Pancreas (tissue), 10 donors: Measurements from ENCODE around the gene RELL2. TPM values are rescaled to one million over a fixed set of nuclear protein-coding genes. Genes with fewer than 3 reads are reported as not detected.

Source experiments
- ATAC-seq, 4 donors: fragments of 200-7000 bp; cut with Tn5 transposase; one replicate each; pipeline versions ENCODE4 v1.8.0 to v1.9.1; 2020; ENCODE audit warnings: mild to moderate bottlenecking in 4 of 4, moderate library complexity in 4 of 4
- DNase-seq, 6 donors: peaks; one replicate each; pipeline ENCODE4 v3.0.0-alpha.2; 2020
- FAIRE-seq: peaks from 2 replicates; lab custom pipeline; 2012; peaks lifted over from hg19 to GRCh38; lab: Jason Lieb, UNC
- H3K27ac ChIP-seq, 4 donors: fragments of 200-600 bp; sonication (generic); 1 replicate in 3 of 4; 2 replicates in 1 of 4; pipeline versions ENCODE4 v1.5.0 to v1.8.0; 2020
- H3K27me3 ChIP-seq, 4 donors: fragments of 200-600 bp; one replicate each; pipeline ENCODE4 v1.8.0; 2021
- H3K36me3 ChIP-seq, 3 donors: fragments of 200-600 bp; sonication (generic) in 1 of 3; one replicate each; pipeline versions ENCODE4 v1.5.0 to v1.8.0; 2020 to 2021
- H3K4me1 ChIP-seq, 3 donors: fragments of 200-600 bp; one replicate each; pipeline ENCODE4 v1.8.0; 2021
- H3K4me3 ChIP-seq, 4 donors: fragments of 200-600 bp; sonication (generic) in 2 of 4; one replicate each; pipeline versions ENCODE4 v1.5.0 to v1.8.0; 2020 to 2021
- H3K9me3 ChIP-seq, 4 donors: fragments of 200-600 bp; one replicate each; pipeline ENCODE4 v1.8.0; 2021
- WGBS, 2 donors: extraction: QIAGEN DNeasy Blood & Tissue Kit; methylation state at CpG; one replicate each; pipeline ENCODE4 v1.1.7; 2013; 5-methylcytosine and 5-hydroxymethylcytosine counted together
- intact Hi-C, 3 donors: fragments of 100-400 bp; cut with DNase I; formaldehyde crosslinking; loops; one replicate each; pipeline versions ENCODE4 v1.11.1 to v1.14.2; 2022
- polyA plus RNA-seq, 2 donors: library from polyadenylated mRNA; stranded (reverse); fragments of 200-250 nt; gene quantifications; one replicate each; pipeline ENCODE4 v1.2.3, GENCODE V29; 2013
- total RNA-seq, 6 donors: library from RNA; stranded (reverse); fragmentation: NEBNext Ultra II Directional in 4 of 6; extraction: Animal tissue kit (Norgen Biotek cat#: 25700) in 4 of 6; gene quantifications; one replicate each; pipeline versions ENCODE4 v1.2.1 to v1.2.4, GENCODE V29; 2021 to 2023
- TF ChIP-seq, protein P1 (sequence below), 4 donors: fragments of 200-600 bp; sonication (generic) in 3 of 4; IDR thresholded peaks; one replicate each; pipeline versions ENCODE4 v1.5.0 to v1.8.0; 2021; ENCODE audit warnings: antibody characterized with exemption in 4 of 4
- donor health status: healthy with polysubstance abuse.
- donor health status: DM: no; HTN: no; CAD: no; lungs with moderate emphysema.
- donor health status: DM: no; HTN: no; CAD: no.
- donor health status: control.
- donor health status: control.
- donor health status: Bipolar disorder and iron deficiency.
- donor health status: DM: yes; HTN: yes; CAD: no.
- donor health status: DM: no; HTN: no; CAD: no.
- donor health status: DM: no; HTN: no; CAD: no.
- donor health status: DM: yes; HTN: yes; CAD: no.

Gene RELL2
- total and polyA plus RNA-seq, 8 donors, result 0.67 to 9.0 (median 1.2) TPM

DNA sequence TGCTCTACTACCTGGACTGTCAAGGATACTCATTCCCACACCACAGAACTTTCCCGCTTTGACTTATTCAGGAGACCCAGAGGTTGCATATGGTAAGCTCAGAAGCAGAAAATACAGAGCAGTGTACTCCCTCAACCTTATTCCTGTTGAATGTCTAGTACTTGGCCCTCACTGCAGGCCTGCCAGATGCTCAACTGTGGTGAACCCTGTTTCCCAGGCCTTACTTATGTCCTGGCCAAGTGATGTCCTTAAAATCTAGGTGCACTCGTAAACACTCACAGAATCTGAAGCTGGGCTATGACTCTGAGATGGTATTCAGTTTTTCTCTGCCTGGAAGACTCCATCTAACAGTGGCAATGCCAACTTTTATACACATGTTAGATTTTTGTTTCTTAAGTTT is 39.0 kb upstream of the RELL2 start:
- FAIRE-seq (no peak), DNase-seq (no peak), ATAC-seq (peak in 2 of 4 donors; percentile 7 to 17)
- H3K36me3 ChIP-seq, result no peaks in the 10 kb centered on the region
- H3K4me3 ChIP-seq, result no peak overlapping the region
- H3K4me1 ChIP-seq, result peaks cover 0 to 9% (median 3%) of the 10 kb centered on the region in 3 donors
- WGBS, 2 donors, result 95 to 98% methylated on average over 2 of the region's 2 CpGs
- intact Hi-C loops, result no loop called here
- peak overlapping the region in 1 of 4 donors; percentile 4 for H3K27ac ChIP-seq
- no peaks in the 10 kb centered on the region for H3K9me3 ChIP-seq
- H3K27me3 ChIP-seq, result no peaks in the 10 kb centered on the region
- TF ChIP-seq, protein P1, sequence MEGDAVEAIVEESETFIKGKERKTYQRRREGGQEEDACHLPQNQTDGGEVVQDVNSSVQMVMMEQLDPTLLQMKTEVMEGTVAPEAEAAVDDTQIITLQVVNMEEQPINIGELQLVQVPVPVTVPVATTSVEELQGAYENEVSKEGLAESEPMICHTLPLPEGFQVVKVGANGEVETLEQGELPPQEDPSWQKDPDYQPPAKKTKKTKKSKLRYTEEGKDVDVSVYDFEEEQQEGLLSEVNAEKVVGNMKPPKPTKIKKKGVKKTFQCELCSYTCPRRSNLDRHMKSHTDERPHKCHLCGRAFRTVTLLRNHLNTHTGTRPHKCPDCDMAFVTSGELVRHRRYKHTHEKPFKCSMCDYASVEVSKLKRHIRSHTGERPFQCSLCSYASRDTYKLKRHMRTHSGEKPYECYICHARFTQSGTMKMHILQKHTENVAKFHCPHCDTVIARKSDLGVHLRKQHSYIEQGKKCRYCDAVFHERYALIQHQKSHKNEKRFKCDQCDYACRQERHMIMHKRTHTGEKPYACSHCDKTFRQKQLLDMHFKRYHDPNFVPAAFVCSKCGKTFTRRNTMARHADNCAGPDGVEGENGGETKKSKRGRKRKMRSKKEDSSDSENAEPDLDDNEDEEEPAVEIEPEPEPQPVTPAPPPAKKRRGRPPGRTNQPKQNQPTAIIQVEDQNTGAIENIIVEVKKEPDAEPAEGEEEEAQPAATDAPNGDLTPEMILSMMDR (IDR thresholded peaks at IDR 0.05), result no peak

DNA sequence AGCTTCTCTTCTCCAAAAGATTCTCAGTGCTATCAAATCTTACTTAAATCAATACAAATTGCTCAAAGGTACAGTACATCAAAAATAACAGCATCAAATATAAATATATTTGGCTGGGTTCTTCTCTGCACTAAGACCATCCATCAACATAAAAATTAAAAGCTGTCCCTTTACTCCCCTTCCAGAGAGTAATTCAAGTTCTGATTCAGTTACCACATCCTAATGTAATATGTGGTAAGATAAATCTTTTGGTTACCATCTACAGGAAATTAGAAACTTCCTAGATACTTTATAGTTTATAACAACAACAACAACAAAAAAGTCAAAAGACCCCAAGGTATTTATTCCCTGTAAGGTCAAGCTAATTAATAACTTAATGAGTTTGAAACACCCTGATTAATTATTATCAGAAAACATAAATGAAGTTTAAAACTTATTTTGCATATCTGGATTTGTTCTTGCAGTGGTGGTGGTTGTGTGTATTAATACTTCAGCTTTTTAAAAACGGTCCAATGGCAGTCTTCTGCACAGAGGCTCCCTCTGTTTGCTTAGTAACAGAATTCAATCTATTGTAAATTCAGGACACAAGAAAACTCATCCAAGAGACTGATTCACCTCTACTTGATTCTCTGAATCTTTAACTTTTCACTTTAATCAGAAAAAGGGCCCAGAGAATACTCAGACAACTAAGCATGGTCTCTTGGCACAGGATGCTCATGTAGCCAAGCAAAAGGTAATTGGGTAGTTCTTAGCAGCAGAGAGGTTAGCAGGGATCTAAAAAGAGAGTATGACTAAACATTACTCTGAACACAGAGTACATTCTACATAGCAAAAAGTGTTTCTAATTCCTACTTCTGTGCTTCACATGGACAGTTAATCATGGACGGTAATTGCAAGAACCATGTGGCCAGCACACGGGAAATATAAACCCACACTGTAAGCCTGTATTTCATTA is 38.1 kb upstream of the RELL2 start:
- ATAC-seq, result peak in 3 of 4 donors; percentile 41 to 69 (median 49)
- H3K27ac ChIP-seq, result no peak overlapping the region
- FAIRE-seq, result no peak
- H3K4me3 ChIP-seq, result no peak overlapping the region
- H3K27me3 ChIP-seq, result no peaks in the 10 kb centered on the region
- peaks cover 0 to 12% (median 3%) of the 10 kb centered on the region in 3 donors for H3K4me1 ChIP-seq
- no peaks in the 10 kb centered on the region for H3K36me3 ChIP-seq
- TF ChIP-seq, protein P1 (IDR thresholded peaks at IDR 0.05), result no peak
- intact Hi-C loops, result no loop called here
- 64 to 68% methylated on average over 3 of the region's 3 CpGs for WGBS, 2 donors
- no peak for DNase-seq
- no peaks in the 10 kb centered on the region for H3K9me3 ChIP-seq

DNA sequence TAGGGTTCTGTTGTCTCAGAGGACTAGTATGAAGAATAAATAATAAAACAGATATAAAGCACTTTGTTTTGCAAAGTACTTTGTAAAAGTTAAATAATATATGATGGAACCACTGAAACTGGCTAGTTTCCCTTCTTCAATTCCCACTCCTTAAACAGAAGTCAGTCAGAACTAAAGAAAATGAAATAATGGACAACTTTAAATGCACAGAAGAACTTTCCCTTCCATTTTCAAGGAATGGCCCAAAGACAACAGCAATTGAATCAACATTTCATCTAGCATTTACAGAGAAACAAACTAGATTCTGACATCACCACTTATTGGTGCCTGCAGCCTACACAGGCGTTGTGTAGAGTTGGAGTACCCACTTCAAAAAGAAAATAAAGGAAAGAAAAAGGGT is 34.2 kb upstream of the RELL2 start:
- DNase-seq, result no peak
- H3K36me3 ChIP-seq, result no peaks in the 10 kb centered on the region
- no peaks in the 10 kb centered on the region for H3K27me3 ChIP-seq
- TF ChIP-seq, protein P1 (IDR thresholded peaks at IDR 0.05), result no peak
- WGBS, 2 donors, result 95 to 96% methylated on average over 1 of the region's 1 CpG
- no peak for ATAC-seq
- no peak for FAIRE-seq
- H3K4me3 ChIP-seq, result no peak overlapping the region
- peaks cover under 1 to 47% (median 13%) of the 10 kb centered on the region in 3 donors for H3K4me1 ChIP-seq
- H3K9me3 ChIP-seq, result no peaks in the 10 kb centered on the region
- intact Hi-C loops, result no loop called here
- no peak overlapping the region for H3K27ac ChIP-seq

DNA sequence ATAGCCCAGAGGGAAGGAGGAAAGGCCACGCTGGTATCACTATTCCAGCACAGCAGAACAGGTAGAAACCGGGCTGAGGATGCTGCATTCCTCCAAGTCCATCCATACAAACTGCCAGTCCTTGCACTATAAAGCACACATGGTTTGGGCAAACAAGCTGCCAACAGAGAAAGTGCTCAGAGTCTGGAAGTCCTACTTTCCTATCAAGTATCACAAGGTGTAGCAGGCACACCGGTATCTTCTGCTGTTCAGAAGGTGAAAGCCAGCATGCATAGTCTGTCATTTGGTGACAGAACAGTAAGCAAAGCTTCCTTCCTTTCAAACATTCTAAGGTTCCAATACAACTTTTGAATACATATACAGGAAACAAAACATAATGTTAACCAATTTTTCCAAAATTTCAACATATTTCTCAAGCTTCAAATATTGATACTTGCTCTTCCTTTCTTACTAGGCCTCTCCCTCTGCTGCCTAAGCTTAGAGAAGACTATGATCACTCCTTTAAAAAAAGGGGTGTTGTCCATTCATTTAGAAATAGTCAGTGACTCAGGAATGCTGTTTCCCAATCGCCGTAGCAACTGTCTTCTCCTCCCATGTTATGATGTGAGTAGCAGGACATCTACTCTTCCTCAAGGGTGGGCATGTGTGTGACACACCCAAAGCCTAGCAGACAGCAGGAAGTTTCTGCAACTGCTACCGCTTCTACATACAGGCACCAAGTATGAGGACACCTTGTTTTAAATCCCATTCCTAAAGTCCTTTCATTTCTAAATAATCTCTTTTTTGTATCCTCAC is 32.7 kb upstream of the RELL2 start:
- peak in 3 of 4 donors; percentile 33 to 73 (median 49) for ATAC-seq
- intact Hi-C loops, result no loop called here
- peak in 1 of 6 donors; percentile 31 for DNase-seq
- Histone ChIP-seq H3K27me3 (no peaks in the 10 kb centered on the region), H3K4me3 (no peak overlapping the region), H3K9me3 (no peaks in the 10 kb centered on the region), H3K27ac (peak overlapping the region in 1 of 4 donors; percentile 10), H3K36me3 (no peaks in the 10 kb centered on the region), H3K4me1 (peaks cover 5 to 51% (median 26%) of the 10 kb centered on the region in 3 donors)
- WGBS, 2 donors, result 66 to 75% methylated on average over 6 of the region's 6 CpGs
- TF ChIP-seq, protein P1 (IDR thresholded peaks at IDR 0.05), result no peak
- FAIRE-seq, result no peak
